MCF 10A (cell line): ENCODE results near the gene ZNF319. TPM values are rescaled to one million over a fixed set of nuclear protein-coding genes. Genes with fewer than 3 reads are reported as not detected.
"Not testable (repeated sequence)": the region's sequence is repeated elsewhere in the genome, so short reads cannot be mapped to it uniquely, and the experiment has no call there.

Experiments used
- BruUV-seq: library from RNA; stranded (reverse); fragments of 400-500 nt; replicated peaks from 2 replicates; lab custom pipeline; 2021; lab: Mats Ljungman, UMichigan
- CTCF ChIA-PET: fragments of 300-600 bp; sonication (Branson Sonifier 250); formaldehyde crosslinking; extraction: SDS; loops from one replicate; lab custom pipeline; 2021; ENCODE audit warnings: antibody characterized with exemption, inconsistent platforms; lab: Yijun Ruan, JAX
- POLR2A ChIA-PET: fragments of 300-600, 350-650 bp; sonication (Branson Sonifier 250); formaldehyde crosslinking; extraction: SDS; loops from one replicate; lab custom pipeline; 2020; ENCODE audit warnings: antibody characterized with exemption, inconsistent platforms; lab: Yijun Ruan, JAX
- DNase-seq: peaks from one replicate; pipeline ENCODE4 v3.0.0-alpha.2; 2018; ENCODE audit not compliant: unreplicated experiment
- H3K27ac Mint-ChIP-seq: one replicate; pipeline ENCODE4 v1.8.0; 2022; ENCODE audit warnings: mild to moderate bottlenecking, low read depth, mixed read lengths; ENCODE audit not compliant: unreplicated experiment
- H3K27me3 Mint-ChIP-seq: one replicate; pipeline ENCODE4 v1.8.0; 2022; ENCODE audit warnings: mixed read lengths; ENCODE audit not compliant: insufficient read depth, unreplicated experiment
- H3K36me3 Mint-ChIP-seq: one replicate; pipeline ENCODE4 v1.8.0; 2022; ENCODE audit warnings: mild to moderate bottlenecking, moderate library complexity, mixed read lengths; ENCODE audit not compliant: insufficient read depth, unreplicated experiment
- H3K4me1 Mint-ChIP-seq: one replicate; pipeline ENCODE4 v1.8.0; 2022; ENCODE audit warnings: mixed read lengths; ENCODE audit not compliant: insufficient read depth, unreplicated experiment
- H3K4me3 Mint-ChIP-seq: one replicate; pipeline ENCODE4 v1.8.0; 2022; ENCODE audit warnings: mild to moderate bottlenecking, moderate library complexity, mixed read lengths; ENCODE audit not compliant: unreplicated experiment
- H3K9me3 Mint-ChIP-seq: one replicate; pipeline ENCODE4 v1.8.0; 2022; ENCODE audit warnings: mixed read lengths; ENCODE audit not compliant: unreplicated experiment
- intact Hi-C: fragments of 100-400 bp; cut with micrococcal nuclease; formaldehyde crosslinking; loops from 2 replicates; pipeline ENCODE4 v1.14.1; 2022
- total RNA-seq: library from RNA; stranded (reverse); gene quantifications from 2 replicates; pipeline ENCODE4 v1.2.3, GENCODE V29; 2022
- TF ChIP-seq, protein P1 (sequence below): fragments of 200-600 bp; IDR thresholded peaks from one replicate; pipeline ENCODE4 v1.8.0; 2022; ENCODE audit warnings: antibody characterized with exemption, mild to moderate bottlenecking; ENCODE audit not compliant: unreplicated experiment

ZNF319 gene
- total RNA-seq, 1 experiment from 2014 or later = 12.6 TPM

DNA sequence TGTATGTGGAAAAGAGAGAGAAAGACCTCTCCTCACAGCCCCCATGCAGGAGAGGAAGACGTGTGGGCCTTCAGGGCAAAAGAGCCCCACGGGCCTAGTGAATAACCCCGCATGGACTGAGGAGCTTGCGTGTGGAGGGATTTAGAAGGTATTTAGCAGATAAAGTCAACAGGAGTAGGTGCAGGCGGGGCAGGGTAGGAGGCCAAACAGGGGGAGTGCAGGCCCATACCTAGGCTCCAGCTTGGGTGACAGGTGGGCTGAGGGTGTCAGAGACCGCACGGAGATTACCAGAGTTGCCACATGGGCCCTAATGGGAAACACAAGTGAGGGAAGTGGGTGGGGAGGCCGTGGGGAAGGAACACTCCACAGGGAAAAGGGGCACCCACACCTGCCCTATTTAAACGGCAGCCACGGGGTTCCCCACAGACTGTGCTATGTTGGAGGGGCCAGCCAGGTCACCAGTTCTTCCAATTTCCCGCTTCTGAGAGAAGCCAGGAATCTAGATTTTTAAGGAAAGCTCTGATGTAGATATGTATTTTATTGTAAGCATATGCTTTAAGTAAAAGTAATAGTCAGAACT is 21.4 kb downstream of the ZNF319 start:
- H3K4me1 Mint-ChIP-seq = no peaks in the 10 kb centered on the region
- no peak overlapping the region for H3K4me3 Mint-ChIP-seq
- CTCF ChIA-PET = interaction anchor here (0.7 to 2.1 kb wide), 2 partner anchors 39 to 73 kb away, joined by 3 to 5 read pairs; no protein-coding TSS in a partner anchor

GRCh38 chr16:57978070-57978465 is 22.4 kb downstream of the ZNF319 start:
- intact Hi-C loops, H3K36me3 Mint-ChIP-seq, H3K27me3 Mint-ChIP-seq, BruUV-seq, DNase-seq, H3K9me3 Mint-ChIP-seq, H3K27ac Mint-ChIP-seq, H3K4me3 Mint-ChIP-seq, H3K4me1 Mint-ChIP-seq: not testable (repeated sequence)
- ChIA-PET POLR2A (interaction anchor here (1.3 kb wide), 1 partner anchor 12 kb away, joined by 4 read pairs; no protein-coding TSS in a partner anchor), CTCF (interaction anchor here (0.6 to 0.7 kb wide), 3 partner anchors 38 to 196 kb away, joined by 3 to 4 read pairs (median 3); no protein-coding TSS in a partner anchor)

More for the DNA sequence above, 21.4 kb downstream of the ZNF319 start:
- Mint-ChIP-seq H3K27ac (no peak overlapping the region), H3K9me3 (no peaks in the 10 kb centered on the region), H3K36me3 (no peaks in the 10 kb centered on the region), H3K27me3 (no peaks in the 10 kb centered on the region)
- intact Hi-C loops = no loop called here
- POLR2A ChIA-PET = no interaction called here
- TF ChIP-seq, protein P1, sequence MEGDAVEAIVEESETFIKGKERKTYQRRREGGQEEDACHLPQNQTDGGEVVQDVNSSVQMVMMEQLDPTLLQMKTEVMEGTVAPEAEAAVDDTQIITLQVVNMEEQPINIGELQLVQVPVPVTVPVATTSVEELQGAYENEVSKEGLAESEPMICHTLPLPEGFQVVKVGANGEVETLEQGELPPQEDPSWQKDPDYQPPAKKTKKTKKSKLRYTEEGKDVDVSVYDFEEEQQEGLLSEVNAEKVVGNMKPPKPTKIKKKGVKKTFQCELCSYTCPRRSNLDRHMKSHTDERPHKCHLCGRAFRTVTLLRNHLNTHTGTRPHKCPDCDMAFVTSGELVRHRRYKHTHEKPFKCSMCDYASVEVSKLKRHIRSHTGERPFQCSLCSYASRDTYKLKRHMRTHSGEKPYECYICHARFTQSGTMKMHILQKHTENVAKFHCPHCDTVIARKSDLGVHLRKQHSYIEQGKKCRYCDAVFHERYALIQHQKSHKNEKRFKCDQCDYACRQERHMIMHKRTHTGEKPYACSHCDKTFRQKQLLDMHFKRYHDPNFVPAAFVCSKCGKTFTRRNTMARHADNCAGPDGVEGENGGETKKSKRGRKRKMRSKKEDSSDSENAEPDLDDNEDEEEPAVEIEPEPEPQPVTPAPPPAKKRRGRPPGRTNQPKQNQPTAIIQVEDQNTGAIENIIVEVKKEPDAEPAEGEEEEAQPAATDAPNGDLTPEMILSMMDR = no peak
- no TSS peak for BruUV-seq
- DNase-seq = no peak

DNA sequence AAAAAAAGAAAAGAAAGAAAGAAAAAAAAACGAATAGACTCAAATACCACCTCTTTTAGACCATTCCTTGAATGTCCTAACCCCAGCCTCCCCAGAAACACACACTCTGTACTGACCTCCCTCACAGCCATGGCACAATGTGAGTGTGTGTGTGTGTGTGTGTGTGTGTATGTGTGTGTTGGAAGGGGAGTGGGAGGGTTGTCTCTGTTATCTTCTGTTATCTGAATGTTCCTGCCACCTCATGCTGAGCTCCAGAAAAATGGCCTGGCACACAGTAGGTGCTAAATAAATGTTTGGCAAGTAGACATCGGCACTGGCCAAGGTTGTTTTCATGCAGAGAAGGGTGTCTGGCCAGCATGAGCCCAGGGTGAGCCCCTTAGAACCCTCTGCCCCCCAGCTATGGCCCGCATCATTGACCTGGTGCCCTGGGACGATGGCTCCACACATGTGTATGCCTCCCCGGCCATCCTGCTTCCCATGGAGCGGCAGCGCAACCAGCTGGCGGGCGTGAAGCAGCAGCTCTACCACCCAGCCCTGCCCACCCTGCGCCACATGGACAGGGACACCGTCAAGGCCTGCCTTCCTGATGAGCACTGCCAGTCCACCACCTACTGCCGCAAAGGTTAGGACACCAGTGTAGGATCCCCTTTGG is 22.9 kb downstream of the ZNF319 start:
- H3K27me3 Mint-ChIP-seq = no peaks in the 10 kb centered on the region
- H3K4me3 Mint-ChIP-seq = no peak overlapping the region
- TF ChIP-seq, protein P1 = no peak
- no peak for DNase-seq
- no peaks in the 10 kb centered on the region for H3K9me3 Mint-ChIP-seq
- no peaks in the 10 kb centered on the region for H3K4me1 Mint-ChIP-seq
- no peak overlapping the region for H3K27ac Mint-ChIP-seq
- ChIA-PET CTCF (interaction anchor here (0.6 to 1.5 kb wide), 5 partner anchors 10 to 195 kb away, joined by 3 to 4 read pairs (median 3); no protein-coding TSS in a partner anchor), POLR2A (interaction anchor here (1.3 kb wide), 1 partner anchor 12 kb away, joined by 4 read pairs; no protein-coding TSS in a partner anchor)
- BruUV-seq = no TSS peak
- no peaks in the 10 kb centered on the region for H3K36me3 Mint-ChIP-seq
- intact Hi-C loops = no loop called here

- H3K36me3 Mint-ChIP-seq = no peaks in the 10 kb centered on the region
- H3K27ac Mint-ChIP-seq = no peak overlapping the region
- peak; percentile 46 for DNase-seq
- TF ChIP-seq, protein P1 = no peak
- ChIA-PET POLR2A (no interaction called here), CTCF (interaction anchor here (0.8 to 1.5 kb wide), 4 partner anchors 9 to 220 kb away, joined by 3 to 4 read pairs (median 3); no protein-coding TSS in a partner anchor)
- no peak overlapping the region for H3K4me3 Mint-ChIP-seq
- H3K4me1 Mint-ChIP-seq = no peaks in the 10 kb centered on the region
- no TSS peak for BruUV-seq
- intact Hi-C loops = no loop called here
- no peaks in the 10 kb centered on the region for H3K9me3 Mint-ChIP-seq
- no peaks in the 10 kb centered on the region for H3K27me3 Mint-ChIP-seq
These were observed 24.1 kb downstream of the ZNF319 start for GRCh38 chr16:57976331-57976796.
